Chondrocyte (in vitro differentiated cells): ENCODE results near the gene XYLT2. TPM values are rescaled to one million over a fixed set of nuclear protein-coding genes. Genes with fewer than 3 reads are reported as not detected.
A peak's percentile ranks its signal among the peaks of the same experiment; 100 is the strongest.
"Not testable (repeated sequence)": the region's sequence is repeated elsewhere in the genome, so short reads cannot be mapped to it uniquely, and the experiment has no call there.

ENCODE experiments used
- DNase-seq: peaks from one replicate; pipeline ENCODE4 v3.0.0; 2021; ENCODE audit warnings: mixed read lengths, low spot score
- H3K27ac Mint-ChIP-seq: one replicate; pipeline ENCODE4 v1.8.0; 2021; ENCODE audit warnings: mild to moderate bottlenecking, moderate library complexity, mixed read lengths; ENCODE audit not compliant: unreplicated experiment
- H3K27me3 Mint-ChIP-seq: 2 replicates; pipeline ENCODE4 v1.8.0; 2021; ENCODE audit warnings: low read depth, mixed read lengths
- H3K36me3 Mint-ChIP-seq: 2 replicates; pipeline ENCODE4 v1.8.0; 2021; ENCODE audit warnings: low read depth, mixed read lengths
- H3K4me1 Mint-ChIP-seq: 2 replicates; pipeline ENCODE4 v1.8.0; 2021; ENCODE audit warnings: low read depth, mild to moderate bottlenecking, mixed read lengths
- H3K4me3 Mint-ChIP-seq: one replicate; pipeline ENCODE4 v1.8.0; 2021; ENCODE audit warnings: mild to moderate bottlenecking, moderate library complexity, mixed read lengths; ENCODE audit not compliant: unreplicated experiment
- H3K9me3 Mint-ChIP-seq: 2 replicates; pipeline ENCODE4 v1.8.0; 2021; ENCODE audit warnings: low read depth, mixed read lengths
- CTCF ChIP-seq: fragments of 200-600 bp; sonication (generic); IDR thresholded peaks from 2 replicates; pipeline ENCODE4 v1.5.0; 2021; ENCODE audit warnings: antibody characterized with exemption, mild to moderate bottlenecking, moderate library complexity
- long read RNA-seq: library from polyadenylated mRNA; stranded (forward); transcript quantifications from one replicate; pipeline ENCODE4 v2.0.0, GENCODE V29; 2021
- total RNA-seq: library from RNA; stranded (reverse); gene quantifications from 3 replicates; pipeline ENCODE4 v1.2.1, GENCODE V29; 2021

XYLT2 gene
- total RNA-seq, result 33.5 to 34.1 TPM (median 33.7 TPM) in 3 replicates
- long read RNA-seq, transcript XYLT2-201 (11 exons, 3,507 nt), result major isoform, 13 of 22 reads
- long read RNA-seq, partial matches to known transcripts, result 5 of 22 reads
- long read RNA-seq, other reads (novel, unspliced or antisense), result 3 of 22 reads

- no peak for TF ChIP-seq CTCF
- Mint-ChIP-seq H3K4me1 (peaks cover 34% of the 10 kb centered on the region), H3K27me3 (no peaks in the 10 kb centered on the region), H3K4me3 (peak within 1 kb of the TSS; percentile 95), H3K27ac (peak within 1 kb of the TSS; percentile 75), H3K36me3 (no peaks in the 10 kb centered on the region), H3K9me3 (no peaks in the 10 kb centered on the region)
- no peak for DNase-seq
These were observed at the start of gene XYLT2 for GRCh38 chr17:50345432-50346312. Gene XYLT2, plus strand, starts transcription at chr17:50346126. Its CDS starts 15 bp downstream, at chr17:50346141.

- TF ChIP-seq CTCF, result peak; percentile 99
- Mint-ChIP-seq H3K27ac (peak overlapping the region; percentile 51), H3K9me3 (no peaks in the 10 kb centered on the region), H3K27me3 (no peaks in the 10 kb centered on the region), H3K4me1 (peaks cover 38% of the 10 kb centered on the region), H3K36me3 (no peaks in the 10 kb centered on the region), H3K4me3 (no peak overlapping the region)
- DNase-seq, result peak; percentile 95
These were observed 48.5 kb upstream of the XYLT2 start for GRCh38 chr17:50297407-50297865.

GRCh38 chr17:50298018-50298417, 47.9 kb upstream of the XYLT2 start:
- Mint-ChIP-seq H3K27ac (no peak overlapping the region), H3K4me3 (no peak overlapping the region), H3K27me3 (no peaks in the 10 kb centered on the region), H3K9me3 (no peaks in the 10 kb centered on the region), H3K36me3 (no peaks in the 10 kb centered on the region), H3K4me1 (peaks cover 34% of the 10 kb centered on the region)
- DNase-seq, result peak; percentile 40
- no peak for TF ChIP-seq CTCF

- peak; percentile 28 for DNase-seq
- no peak for TF ChIP-seq CTCF
- H3K27ac Mint-ChIP-seq, result no peak overlapping the region
- H3K36me3 Mint-ChIP-seq, result no peaks in the 10 kb centered on the region
- peaks cover 30% of the 10 kb centered on the region for H3K4me1 Mint-ChIP-seq
- H3K9me3 Mint-ChIP-seq, result no peaks in the 10 kb centered on the region
- H3K27me3 Mint-ChIP-seq, result no peaks in the 10 kb centered on the region
- H3K4me3 Mint-ChIP-seq, result no peak overlapping the region
These were observed 46.1 kb upstream of the XYLT2 start for GRCh38 chr17:50299776-50300175.

- H3K4me1 Mint-ChIP-seq, result peaks cover 33% of the 10 kb centered on the region
- DNase-seq, result peak; percentile 2
- H3K9me3 Mint-ChIP-seq, H3K36me3 Mint-ChIP-seq, H3K27me3 Mint-ChIP-seq, H3K27ac Mint-ChIP-seq, H3K4me3 Mint-ChIP-seq: not testable (repeated sequence)
These were observed 45.1 kb upstream of the XYLT2 start for GRCh38 chr17:50300824-50301223.
